ENCODE data around the gene EYA4.

Gene EYA4

DNA sequence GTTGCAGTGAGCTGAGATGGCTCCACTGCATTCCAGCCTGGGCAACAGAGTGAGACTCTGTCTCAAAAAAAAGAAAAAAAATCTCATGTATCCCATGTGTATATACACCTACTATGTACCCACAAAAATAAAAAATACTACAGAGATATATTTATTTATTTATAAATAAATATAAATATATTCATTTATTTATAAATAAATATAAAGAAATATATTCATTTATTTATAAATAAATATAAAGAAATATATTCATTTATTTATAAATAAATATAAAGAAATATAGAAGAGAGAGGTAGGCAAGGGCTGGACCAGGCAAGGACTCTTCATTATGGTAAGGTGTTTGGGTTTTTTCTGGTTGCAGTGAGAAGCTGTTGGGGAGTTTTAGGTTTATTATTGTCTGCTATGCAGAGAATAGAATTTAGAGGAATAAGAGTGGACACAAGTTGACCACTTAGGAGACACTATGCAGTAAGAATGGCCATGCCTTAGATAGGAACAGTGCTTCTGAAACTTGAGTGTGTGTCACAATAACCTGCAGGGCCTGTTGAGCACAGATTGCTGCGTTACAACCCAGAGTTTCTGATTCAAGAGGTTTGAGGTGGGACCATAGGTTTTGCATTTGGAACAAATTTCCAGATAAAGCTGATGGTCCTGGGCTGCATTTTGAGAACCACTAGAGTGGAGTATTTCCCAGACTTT, 254.2 kb downstream of the EYA4 start:
- DNase-seq (ENCODE audit: low read depth, low spot score), result no peak
- no peak overlapping the region for H3K4me3 ChIP-seq (ENCODE audit: insufficient read length, low read depth)
- TF ChIP-seq YY1 (IDR thresholded peaks at IDR 0.05; ENCODE audit: insufficient read depth, insufficient read length) (no peak), ZNF274 (IDR thresholded peaks at IDR 0.05; ENCODE audit: low read depth, low read length) (no peak), SUZ12 (IDR thresholded peaks at IDR 0.05; ENCODE audit: extremely low read depth, insufficient read depth, insufficient read length) (no peak)
- no peaks in the 10 kb centered on the region for H3K27me3 ChIP-seq (ENCODE audit: insufficient read depth, insufficient read length)
- no peaks in the 10 kb centered on the region for H3K36me3 ChIP-seq (ENCODE audit: insufficient read depth, insufficient read length, low read length)
- no peak overlapping the region for H3K9ac ChIP-seq (ENCODE audit: insufficient read length, low read depth)
- no peaks in the 10 kb centered on the region for H3K4me1 ChIP-seq (ENCODE audit: insufficient read depth, insufficient read length)
- peaks cover 4% of the 10 kb centered on the region; the same call in 1 of the 2 replicates for H3K9me3 ChIP-seq (ENCODE audit: insufficient read depth, low read length)

- H3K4me1 ChIP-seq (ENCODE audit: insufficient read depth, insufficient read length), result no peaks in the 10 kb centered on the region
- no peaks in the 10 kb centered on the region for H3K9me3 ChIP-seq (ENCODE audit: insufficient read depth, low read length)
- H3K9ac ChIP-seq (ENCODE audit: insufficient read length, low read depth), result no peak overlapping the region
- no peak for DNase-seq (ENCODE audit: low read depth, low spot score)
- TF ChIP-seq ZNF274 (IDR thresholded peaks at IDR 0.05; ENCODE audit: low read depth, low read length), result no peak
- TF ChIP-seq YY1 (IDR thresholded peaks at IDR 0.05; ENCODE audit: insufficient read depth, insufficient read length), result no peak
- no peak for TF ChIP-seq SUZ12 (IDR thresholded peaks at IDR 0.05; ENCODE audit: extremely low read depth, insufficient read depth, insufficient read length)
- H3K27me3 ChIP-seq (ENCODE audit: insufficient read depth, insufficient read length), result no peaks in the 10 kb centered on the region
- H3K36me3 ChIP-seq (ENCODE audit: insufficient read depth, insufficient read length, low read length), result no peaks in the 10 kb centered on the region
- no peak overlapping the region for H3K4me3 ChIP-seq (ENCODE audit: insufficient read length, low read depth)
These were observed 258.5 kb downstream of the EYA4 start for GRCh38 chr6:133499662-133500061.

DNA sequence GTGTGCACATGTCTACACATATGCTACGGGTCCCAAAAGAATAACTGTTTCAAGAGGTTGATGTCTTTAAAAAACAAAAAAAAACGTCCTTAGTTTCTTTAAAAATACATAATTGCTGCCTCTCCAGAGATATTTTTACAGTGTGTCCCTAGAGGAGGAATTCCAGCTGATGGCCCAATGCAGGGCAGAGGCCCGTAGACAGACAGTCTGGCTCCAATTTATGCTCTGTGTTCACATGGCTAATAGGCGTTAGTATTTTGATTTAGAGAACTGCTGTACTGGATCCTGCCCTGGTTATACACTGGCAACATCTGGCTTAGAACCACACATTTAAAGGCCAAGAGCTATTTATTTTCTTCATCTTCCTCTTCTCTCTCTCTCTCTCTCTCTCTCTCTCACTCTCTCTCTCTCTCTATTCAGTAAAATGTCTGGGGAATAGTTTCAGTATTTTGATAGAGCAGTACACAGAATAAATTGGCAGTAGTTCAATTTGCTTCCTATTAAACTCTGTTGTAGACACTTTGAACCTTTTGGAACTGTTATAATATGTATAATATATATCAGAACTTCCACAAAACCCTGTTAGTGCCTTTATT, 260.6 kb downstream of the EYA4 start:
- no peaks in the 10 kb centered on the region for H3K9me3 ChIP-seq (ENCODE audit: insufficient read depth, low read length)
- no peak overlapping the region for H3K9ac ChIP-seq (ENCODE audit: insufficient read length, low read depth)

DNA sequence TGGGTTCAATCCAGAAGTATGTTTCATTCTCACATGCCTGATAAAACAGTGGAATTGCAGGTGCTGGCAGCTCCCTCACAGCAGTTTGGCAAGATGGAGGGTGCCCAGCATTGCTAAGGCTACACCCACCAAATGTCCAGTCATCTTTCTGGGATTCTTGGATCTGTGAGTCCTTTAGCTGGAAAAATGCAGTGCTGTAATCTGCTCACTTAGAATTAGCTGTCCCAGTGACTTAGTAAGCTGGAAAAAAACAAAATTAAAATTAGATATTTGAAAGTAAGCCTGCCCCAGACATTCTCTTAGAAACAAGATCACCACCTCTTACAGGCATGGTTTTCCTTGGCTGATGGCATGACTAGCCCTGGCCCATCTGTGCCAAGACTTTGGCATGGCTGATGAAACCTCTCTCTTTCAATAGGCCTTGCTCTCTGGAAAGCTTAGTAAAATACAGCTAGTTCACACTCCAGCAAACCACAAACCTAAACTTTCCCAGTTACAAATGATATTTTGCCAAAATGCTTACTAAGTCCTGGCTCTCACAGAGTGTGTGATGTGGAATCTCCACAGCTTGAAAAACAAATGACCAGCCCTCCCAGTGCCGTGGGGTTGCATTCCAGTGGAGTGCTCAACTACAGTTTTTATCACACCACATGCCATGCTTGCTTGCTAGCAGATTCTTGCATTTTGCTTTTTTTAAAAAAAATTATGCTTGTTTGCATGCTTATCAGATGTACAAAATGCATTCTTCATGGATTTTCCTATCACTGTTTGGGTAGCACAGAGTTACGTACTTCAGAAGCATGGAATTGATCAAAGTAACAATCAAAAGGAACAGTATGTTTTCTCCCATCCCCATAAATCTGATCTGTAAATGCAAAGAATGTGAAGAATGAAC, 261.5 kb downstream of the EYA4 start:
- Histone ChIP-seq H3K4me1 (ENCODE audit: insufficient read depth, insufficient read length) (no peaks in the 10 kb centered on the region), H3K36me3 (ENCODE audit: insufficient read depth, insufficient read length, low read length) (no peaks in the 10 kb centered on the region), H3K9me3 (ENCODE audit: insufficient read depth, low read length) (no peaks in the 10 kb centered on the region), H3K4me3 (ENCODE audit: insufficient read length, low read depth) (no peak overlapping the region), H3K9ac (ENCODE audit: insufficient read length, low read depth) (no peak overlapping the region), H3K27me3 (ENCODE audit: insufficient read depth, insufficient read length) (no peaks in the 10 kb centered on the region)
- TF ChIP-seq ZNF274 (IDR thresholded peaks at IDR 0.05; ENCODE audit: low read depth, low read length) (no peak), SUZ12 (IDR thresholded peaks at IDR 0.05; ENCODE audit: extremely low read depth, insufficient read depth, insufficient read length) (no peak), YY1 (IDR thresholded peaks at IDR 0.05; ENCODE audit: insufficient read depth, insufficient read length) (no peak)
- DNase-seq (ENCODE audit: low read depth, low spot score), result no peak

More for the DNA sequence above, 260.6 kb downstream of the EYA4 start:
- DNase-seq (ENCODE audit: low read depth, low spot score), result no peak
- no peaks in the 10 kb centered on the region for H3K36me3 ChIP-seq (ENCODE audit: insufficient read depth, insufficient read length, low read length)
- TF ChIP-seq ZNF274 (IDR thresholded peaks at IDR 0.05; ENCODE audit: low read depth, low read length), result no peak
- no peaks in the 10 kb centered on the region for H3K4me1 ChIP-seq (ENCODE audit: insufficient read depth, insufficient read length)
- no peaks in the 10 kb centered on the region for H3K27me3 ChIP-seq (ENCODE audit: insufficient read depth, insufficient read length)
- H3K4me3 ChIP-seq (ENCODE audit: insufficient read length, low read depth), result no peak overlapping the region

DNA sequence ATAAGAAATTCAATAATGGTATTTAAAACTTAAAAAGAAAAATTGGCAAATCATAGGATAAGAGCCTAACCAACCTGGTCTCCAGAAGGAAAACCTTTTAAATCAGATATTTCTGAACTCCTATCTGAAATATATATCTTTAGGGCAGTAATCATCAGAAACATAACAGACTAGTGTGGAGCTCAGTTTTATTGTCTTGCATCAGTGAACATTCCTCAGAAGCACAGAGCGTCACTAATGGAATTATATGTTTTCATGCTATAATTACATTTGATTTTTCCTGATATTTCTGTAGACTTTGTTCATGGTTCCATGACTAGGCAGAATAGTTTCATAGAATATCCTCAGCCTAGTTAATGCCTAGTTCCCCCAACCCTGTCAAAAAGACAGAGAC, 262.2 kb downstream of the EYA4 start:
- Histone ChIP-seq H3K9me3 (ENCODE audit: insufficient read depth, low read length) (no peaks in the 10 kb centered on the region), H3K4me3 (ENCODE audit: insufficient read length, low read depth) (no peak overlapping the region)
- TF ChIP-seq YY1 (IDR thresholded peaks at IDR 0.05; ENCODE audit: insufficient read depth, insufficient read length) (no peak), SUZ12 (IDR thresholded peaks at IDR 0.05; ENCODE audit: extremely low read depth, insufficient read depth, insufficient read length) (no peak), ZNF274 (IDR thresholded peaks at IDR 0.05; ENCODE audit: low read depth, low read length) (no peak)

GRCh38 chr6:133504158-133504557, 263.0 kb downstream of the EYA4 start:
- Histone ChIP-seq H3K27me3 (ENCODE audit: insufficient read depth, insufficient read length) (no peaks in the 10 kb centered on the region), H3K9me3 (ENCODE audit: insufficient read depth, low read length) (no peaks in the 10 kb centered on the region), H3K9ac (ENCODE audit: insufficient read length, low read depth) (no peak overlapping the region), H3K36me3 (ENCODE audit: insufficient read depth, insufficient read length, low read length) (no peaks in the 10 kb centered on the region), H3K4me3 (ENCODE audit: insufficient read length, low read depth) (no peak overlapping the region), H3K4me1 (ENCODE audit: insufficient read depth, insufficient read length) (no peaks in the 10 kb centered on the region)
- TF ChIP-seq YY1 (IDR thresholded peaks at IDR 0.05; ENCODE audit: insufficient read depth, insufficient read length) (no peak), SUZ12 (IDR thresholded peaks at IDR 0.05; ENCODE audit: extremely low read depth, insufficient read depth, insufficient read length) (no peak), ZNF274 (IDR thresholded peaks at IDR 0.05; ENCODE audit: low read depth, low read length) (no peak)
- DNase-seq (ENCODE audit: low read depth, low spot score), result no peak

More for the DNA sequence above, 262.2 kb downstream of the EYA4 start:
- H3K9ac ChIP-seq (ENCODE audit: insufficient read length, low read depth), result no peak overlapping the region
- H3K36me3 ChIP-seq (ENCODE audit: insufficient read depth, insufficient read length, low read length), result no peaks in the 10 kb centered on the region
- H3K27me3 ChIP-seq (ENCODE audit: insufficient read depth, insufficient read length), result no peaks in the 10 kb centered on the region
- DNase-seq (ENCODE audit: low read depth, low spot score), result no peak
- no peaks in the 10 kb centered on the region for H3K4me1 ChIP-seq (ENCODE audit: insufficient read depth, insufficient read length)

DNA sequence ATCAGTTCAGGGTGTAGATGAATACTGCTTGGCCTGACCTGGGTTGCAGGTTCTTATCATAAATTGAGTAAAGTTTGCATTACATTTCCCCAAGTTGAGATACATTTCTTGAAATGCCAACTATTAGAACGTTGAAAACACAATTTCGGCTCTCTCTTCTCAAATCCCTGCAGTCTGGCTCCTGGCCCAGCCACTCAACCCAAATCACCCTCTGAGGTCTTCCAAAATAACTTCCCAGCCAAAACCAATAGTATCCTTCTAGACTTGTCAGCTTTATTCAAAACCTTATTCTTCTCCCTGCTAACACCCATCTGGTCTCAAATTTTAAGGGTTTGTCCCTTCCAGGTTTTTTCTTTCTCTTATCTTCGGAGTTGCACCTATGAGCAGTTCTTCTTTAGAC, 263.6 kb downstream of the EYA4 start:
- no peaks in the 10 kb centered on the region for H3K36me3 ChIP-seq (ENCODE audit: insufficient read depth, insufficient read length, low read length)
- no peak overlapping the region for H3K9ac ChIP-seq (ENCODE audit: insufficient read length, low read depth)
- DNase-seq (ENCODE audit: low read depth, low spot score), result no peak
- TF ChIP-seq SUZ12 (IDR thresholded peaks at IDR 0.05; ENCODE audit: extremely low read depth, insufficient read depth, insufficient read length), result no peak
- TF ChIP-seq YY1 (IDR thresholded peaks at IDR 0.05; ENCODE audit: insufficient read depth, insufficient read length), result no peak
- TF ChIP-seq ZNF274 (IDR thresholded peaks at IDR 0.05; ENCODE audit: low read depth, low read length), result no peak
- no peak overlapping the region for H3K4me3 ChIP-seq (ENCODE audit: insufficient read length, low read depth)
- no peaks in the 10 kb centered on the region for H3K9me3 ChIP-seq (ENCODE audit: insufficient read depth, low read length)
- no peaks in the 10 kb centered on the region for H3K4me1 ChIP-seq (ENCODE audit: insufficient read depth, insufficient read length)
- no peaks in the 10 kb centered on the region for H3K27me3 ChIP-seq (ENCODE audit: insufficient read depth, insufficient read length)

Data from NT2/D1 (cell line).